Inflammatory macrophage (primary cell): ENCODE data around the gene FOXE3.

Source experiments
- DNase-seq, 2 donors: peaks; one replicate each; pipeline ENCODE4 v3.0.0-alpha.2; 2020 to 2022
- total RNA-seq, 18 experiments: gene quantifications; one replicate each; lab custom pipeline; 2026; ENCODE audit warnings: mixed read lengths in 6 of 18, inconsistent platforms in 2 of 18; lab: John Stamatoyannopoulos, UW

FOXE3 gene
- 0 reads per million in 18 experiments for total RNA-seq

DNA sequence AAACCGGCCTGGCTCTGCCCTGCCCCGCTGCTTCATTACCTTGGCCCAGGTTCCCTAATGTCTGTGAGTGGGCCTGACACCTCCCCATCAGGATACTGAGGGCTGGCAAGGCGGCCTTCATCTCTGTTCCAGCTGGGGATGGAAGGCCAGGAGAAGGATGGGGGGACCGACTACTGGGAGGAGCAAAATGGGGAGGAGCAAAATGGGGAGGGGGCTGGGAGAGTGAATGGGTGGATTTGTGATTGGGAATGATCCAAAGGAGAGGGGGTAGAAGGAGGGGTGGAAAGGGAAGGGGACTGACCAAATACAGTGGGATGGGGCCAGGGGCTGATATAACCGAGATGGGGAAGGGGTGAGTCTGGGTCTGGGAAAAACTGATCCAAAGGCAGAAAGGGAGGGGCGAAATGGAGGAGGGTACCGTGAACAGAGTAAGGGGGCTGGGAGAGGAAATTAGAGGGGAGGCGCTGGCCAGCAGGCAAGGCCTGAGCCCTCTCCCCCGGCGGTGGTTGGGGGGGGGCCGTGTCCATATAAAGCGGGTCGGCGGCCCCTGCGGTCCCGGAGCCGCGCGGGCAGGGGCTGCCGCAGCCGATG lies at the start of gene FOXE3:
Gene FOXE3 (plus strand): TSS at position 558 of the 591 bp plus-strand sequence. CDS start 31 bp downstream, at position 589.
- DNase-seq = no peak

- DNase-seq = no peak
Measured at GRCh38 chr1:47367651-47368050, 48.4 kb upstream of the FOXE3 start.

DNA sequence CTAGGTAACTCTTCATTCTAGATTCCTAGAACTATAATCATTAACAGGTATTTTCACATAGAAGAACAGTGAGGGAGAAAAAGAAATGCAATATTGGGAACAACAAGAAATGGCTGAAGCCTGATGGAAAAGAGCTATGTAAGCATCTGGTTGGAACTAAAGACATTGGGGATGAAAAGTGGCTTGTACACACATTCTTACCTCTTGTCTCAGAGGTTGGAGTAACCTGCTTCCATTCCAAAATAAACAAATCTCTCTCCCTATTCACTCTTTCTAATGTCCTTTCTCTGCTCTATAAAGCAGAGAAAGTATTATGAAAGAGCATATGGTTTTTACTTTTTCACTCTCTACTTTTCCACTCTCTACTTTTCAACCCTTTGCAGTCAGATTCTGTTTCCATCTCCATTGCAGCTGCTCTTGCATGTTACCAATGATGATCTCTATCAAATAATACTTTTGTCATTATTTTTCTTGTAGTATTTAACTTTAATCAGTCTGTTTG lies 45.0 kb upstream of the FOXE3 start:
- no peak for DNase-seq

DNA sequence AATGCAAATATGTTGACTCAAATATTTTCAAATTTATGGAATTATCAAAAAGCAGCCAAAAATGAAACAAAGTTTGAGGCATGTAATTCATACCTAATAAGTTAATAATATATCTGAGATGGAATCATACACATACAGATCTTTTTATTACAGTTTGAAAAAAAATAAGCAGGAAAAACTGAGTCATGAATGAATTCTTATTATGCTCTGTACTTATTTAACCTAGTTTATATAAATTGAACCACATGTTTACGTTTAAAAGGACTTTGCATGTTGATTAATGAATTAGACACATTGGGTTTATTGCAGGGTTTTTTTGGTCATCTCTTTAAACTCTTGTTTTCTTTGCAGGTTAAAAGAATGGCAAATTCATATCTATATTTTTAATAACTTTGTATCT lies 41.6 kb upstream of the FOXE3 start:
- no peak for DNase-seq

GRCh38 chr1:47378147-47378546 lies 37.9 kb upstream of the FOXE3 start:
- no peak for DNase-seq

DNA sequence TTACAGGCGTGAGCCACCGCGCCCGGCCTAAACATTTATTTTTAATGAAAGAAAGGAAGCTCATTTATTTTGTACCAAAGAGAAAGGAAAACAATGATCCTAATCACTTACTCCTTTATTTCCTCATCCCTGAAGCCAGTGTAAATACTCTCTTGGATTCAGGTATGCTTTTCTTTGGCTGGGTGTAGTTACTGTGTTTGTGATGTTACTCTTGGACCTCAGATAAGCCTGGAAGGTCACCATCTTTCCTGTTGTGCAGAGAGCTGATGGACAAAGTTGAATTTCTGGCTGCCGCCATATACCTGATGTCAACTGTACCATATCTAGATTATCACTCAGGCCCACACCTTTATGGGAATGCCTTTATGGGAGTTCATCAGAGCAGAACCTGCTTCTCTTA lies 35.4 kb upstream of the FOXE3 start:
- no peak for DNase-seq

- no peak for DNase-seq
Measured at GRCh38 chr1:47382399-47382983, 33.6 kb upstream of the FOXE3 start.

DNA sequence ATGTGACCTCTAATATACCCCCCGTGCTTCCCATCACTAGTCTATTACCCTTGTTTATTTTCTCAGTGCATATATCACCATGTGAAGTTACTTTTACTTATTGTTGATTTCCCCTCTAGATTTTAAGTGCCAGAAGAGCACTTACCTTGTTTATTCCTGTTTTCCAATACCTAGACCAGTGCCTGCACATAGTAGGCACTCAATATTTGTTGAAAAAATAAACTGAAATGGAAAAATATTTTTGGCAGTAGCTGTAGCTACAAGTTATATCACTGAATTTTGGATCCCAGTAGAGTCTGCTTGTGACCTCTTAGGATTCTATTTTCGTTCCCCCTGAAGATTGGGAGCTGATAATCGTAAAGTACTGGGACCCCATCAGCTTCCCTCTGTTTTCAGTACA lies 32.0 kb upstream of the FOXE3 start:
- DNase-seq = no peak

GRCh38 chr1:47385020-47385419 lies 31.1 kb upstream of the FOXE3 start:
- no peak for DNase-seq

- no peak for DNase-seq
Measured at GRCh38 chr1:47386268-47386667, 29.8 kb upstream of the FOXE3 start.

DNA sequence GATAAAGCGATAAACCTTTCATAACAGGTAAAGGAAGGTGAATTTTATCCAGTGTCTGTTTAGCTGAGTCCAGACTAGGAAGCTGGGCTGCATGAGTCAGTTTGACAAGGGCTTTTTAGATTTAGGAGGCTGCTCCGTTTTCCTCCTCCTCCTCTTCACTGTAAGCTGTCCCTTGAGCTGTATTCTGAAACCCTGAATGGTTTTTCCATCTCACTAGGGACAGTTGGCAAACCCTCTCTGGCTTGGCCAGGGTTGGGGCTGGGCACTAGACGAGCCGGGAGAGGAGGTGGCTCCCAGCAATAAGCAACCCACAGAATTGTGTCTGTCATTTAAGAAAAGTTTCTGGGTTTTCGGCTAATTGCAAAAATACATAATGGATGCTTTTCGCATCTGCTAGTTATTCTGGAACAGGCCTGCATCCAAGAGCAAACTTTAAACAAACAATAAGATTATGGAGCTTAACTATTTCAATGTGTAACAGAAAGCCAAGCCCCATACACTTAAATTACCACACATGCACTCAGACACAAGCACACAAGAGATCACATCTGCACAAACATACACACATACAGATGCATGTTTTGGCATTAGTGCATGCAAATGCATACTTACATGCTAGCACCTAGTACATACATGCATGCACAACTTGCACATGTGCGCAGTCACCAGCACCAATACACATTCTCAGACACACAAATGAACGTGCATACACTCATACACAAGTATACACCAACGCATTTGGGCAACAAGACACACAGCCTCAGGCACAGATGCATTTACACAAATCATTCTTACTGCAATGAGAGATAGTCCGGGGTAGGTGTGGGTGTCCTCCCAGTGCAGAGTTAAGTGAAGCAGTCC lies 27.8 kb upstream of the FOXE3 start:
- DNase-seq = no peak

DNA sequence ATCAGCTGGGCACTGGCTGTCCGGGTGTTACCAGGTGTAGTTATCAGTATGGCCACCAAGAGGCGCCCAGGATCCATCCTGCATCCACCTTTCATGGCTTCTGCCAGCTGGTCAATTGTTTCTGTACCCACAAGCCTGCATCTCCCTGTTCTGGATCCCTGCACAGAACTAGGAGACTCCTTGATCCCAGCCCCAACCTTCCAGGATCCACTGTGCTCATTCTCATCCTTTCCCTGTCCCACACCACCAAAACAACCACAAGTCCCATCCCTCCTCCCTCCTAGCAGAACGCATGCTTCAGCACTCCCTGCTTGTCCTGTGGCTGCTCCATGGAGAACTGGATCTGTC lies 27.2 kb upstream of the FOXE3 start:
- peak; percentile 72 to 76 for DNase-seq

DNA sequence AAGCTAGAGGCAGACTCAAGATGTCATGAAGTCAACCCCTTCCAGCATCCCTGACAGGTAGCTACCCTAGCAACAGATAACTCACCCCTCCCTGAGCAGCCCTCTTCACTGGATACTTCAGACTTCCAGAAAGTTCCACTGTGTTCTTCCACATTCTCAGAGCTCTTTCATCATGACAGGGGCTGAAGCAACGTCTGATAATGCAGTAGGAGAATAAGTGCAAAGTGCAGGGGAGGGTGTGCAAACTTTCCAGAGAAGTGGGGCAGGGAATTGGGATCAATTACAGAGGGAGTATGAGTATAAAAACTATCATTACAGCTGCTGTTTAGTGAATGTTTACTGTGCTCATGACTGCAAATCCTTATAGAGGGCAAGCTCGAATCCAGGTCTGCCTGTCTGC lies 26.4 kb upstream of the FOXE3 start:
- DNase-seq = peak in 1 of 2 donors; percentile 12

DNA sequence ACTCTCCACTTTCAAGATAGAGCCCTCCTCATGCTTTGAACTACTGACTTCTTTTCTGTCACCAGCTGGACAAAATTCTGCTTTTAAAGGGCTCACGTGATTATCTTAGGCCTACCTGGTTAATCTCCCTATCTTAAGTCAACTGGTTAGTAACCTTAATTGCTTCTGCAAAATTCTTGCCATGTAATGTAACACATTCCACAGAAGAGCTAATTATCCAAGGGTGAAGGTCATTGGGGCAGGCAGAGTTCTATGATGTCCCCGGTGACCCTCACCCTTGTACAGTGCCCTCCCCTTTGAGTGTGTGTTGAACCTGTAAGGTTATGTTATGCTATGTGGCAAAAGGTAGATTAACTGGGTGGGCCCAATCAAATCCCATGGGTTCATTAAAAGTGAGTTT lies 25.2 kb upstream of the FOXE3 start:
- no peak for DNase-seq

GRCh38 chr1:47393141-47393540 lies 22.9 kb upstream of the FOXE3 start:
- no peak for DNase-seq

DNA sequence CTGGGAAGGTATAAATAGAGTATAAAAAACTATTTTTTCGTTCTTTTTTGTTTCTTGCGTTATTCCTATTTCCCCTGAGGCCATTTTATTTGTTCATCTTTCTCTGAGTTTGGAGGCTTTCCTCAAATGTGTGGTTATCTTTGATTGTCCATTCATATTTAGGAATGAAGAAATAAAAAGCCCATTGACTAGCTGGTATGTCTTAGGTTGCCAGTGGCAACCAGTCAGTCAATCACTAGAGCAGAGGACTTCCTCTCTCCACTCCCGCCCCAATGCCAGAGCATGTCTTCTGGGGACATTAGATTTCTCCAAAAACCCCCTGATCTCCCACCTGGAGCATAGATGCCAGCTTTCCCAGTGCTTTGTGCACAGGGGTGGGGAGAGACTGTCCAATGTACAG lies 20.7 kb upstream of the FOXE3 start:
- no peak for DNase-seq

- DNase-seq = no peak
Measured at GRCh38 chr1:47396671-47397196, 19.4 kb upstream of the FOXE3 start.

DNA sequence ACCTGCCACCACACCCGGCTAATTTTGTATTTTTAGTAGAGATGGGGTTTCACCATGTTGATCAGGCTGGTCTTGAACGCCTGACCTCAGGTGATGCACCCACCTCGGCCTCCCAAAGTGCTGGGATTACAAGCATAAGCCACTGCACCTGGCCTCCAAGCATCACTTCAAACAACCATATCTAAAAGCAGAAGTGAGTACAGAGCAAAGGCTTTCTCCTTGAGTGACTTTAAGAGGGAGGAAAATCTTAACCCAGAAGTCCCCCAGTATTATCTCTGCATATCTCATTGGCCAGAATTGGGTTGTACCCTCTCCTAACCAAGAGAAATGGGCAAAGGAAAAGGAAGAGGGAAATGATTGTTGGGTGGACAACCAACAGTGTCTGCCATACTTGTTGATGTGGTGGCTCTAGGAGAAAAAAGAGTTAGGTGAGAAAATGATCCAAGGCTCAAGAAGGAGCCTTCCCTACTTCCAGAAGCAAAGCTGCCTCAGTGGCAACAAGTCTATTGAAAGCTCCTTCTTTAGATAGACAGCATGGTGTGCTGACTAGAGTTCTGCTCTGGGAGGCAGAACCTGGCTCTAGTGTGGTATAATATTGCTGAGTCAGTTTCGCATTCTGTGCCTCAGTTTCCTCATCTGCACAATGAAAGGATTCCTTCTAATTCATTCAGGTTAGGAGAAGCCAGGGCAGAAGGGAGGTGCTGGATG lies 16.8 kb upstream of the FOXE3 start:
- no peak for DNase-seq

GRCh38 chr1:47399846-47400155 lies 16.3 kb upstream of the FOXE3 start:
- no peak for DNase-seq

GRCh38 chr1:47401761-47402160 lies 14.3 kb upstream of the FOXE3 start:
- no peak for DNase-seq

DNA sequence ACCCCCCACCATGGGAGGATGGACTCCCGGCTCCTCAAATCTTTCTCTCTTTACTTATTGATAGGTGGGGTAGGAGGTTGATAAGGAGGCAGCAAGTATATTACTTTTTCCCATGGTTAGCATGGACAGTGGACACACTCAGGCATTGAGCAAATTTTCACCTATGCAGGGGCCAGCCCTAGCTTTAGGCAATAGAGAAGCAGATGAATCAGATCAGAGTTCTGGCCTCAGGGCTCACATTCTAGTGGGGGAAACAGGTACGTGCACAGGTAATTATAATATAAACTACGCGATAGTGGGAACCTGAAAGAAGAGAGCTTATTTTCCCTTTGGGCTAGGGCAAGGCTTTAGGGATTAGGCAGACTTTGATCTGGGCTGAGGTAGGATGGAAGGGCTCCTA lies 13.5 kb upstream of the FOXE3 start:
- DNase-seq = no peak

GRCh38 chr1:47403321-47403910 lies 12.7 kb upstream of the FOXE3 start:
- no peak for DNase-seq

DNA sequence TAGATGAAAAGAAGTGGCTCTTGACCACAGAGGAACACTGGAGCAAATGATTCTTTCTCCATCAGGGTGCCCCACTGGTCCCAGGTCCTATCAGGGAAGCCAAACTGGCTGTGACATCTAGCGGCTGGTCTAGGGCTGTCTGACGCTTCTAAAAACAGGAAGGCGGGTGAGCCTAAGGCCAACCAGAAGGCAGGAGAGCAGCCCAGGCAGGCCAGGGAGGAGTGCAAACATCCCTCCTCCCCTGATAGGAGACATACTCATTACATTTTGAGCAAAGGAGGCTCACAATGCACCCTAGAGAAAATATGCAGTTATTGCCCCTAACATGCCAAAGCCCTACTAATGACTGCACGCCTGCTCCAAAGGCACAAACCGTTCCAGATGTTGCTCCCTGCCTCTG lies 10.4 kb upstream of the FOXE3 start:
- peak; percentile 18 to 34 for DNase-seq
